Measurements from ENCODE around the gene DCLK2.

GRCh38 chr4:150065740-150066139 lies 12.5 kb upstream of the DCLK2 start:
- TF ChIP-seq CTCF (conservative IDR thresholded peaks at IDR 0.05; ENCODE audit: low read depth, low read length) = no peak
- TF ChIP-seq RAD21 (IDR thresholded peaks at IDR 0.05; ENCODE audit: low read length) = no peak
- no peak for TF ChIP-seq POLR2A (IDR thresholded peaks at IDR 0.05; ENCODE audit: low read depth, low read length)
- TF ChIP-seq MXI1 (IDR thresholded peaks at IDR 0.05; ENCODE audit: borderline replicate concordance, low read depth, low read length) = no peak
- TF ChIP-seq ELK1 (IDR thresholded peaks at IDR 0.05; ENCODE audit: borderline replicate concordance, low read depth, low read length) = no peak
- TF ChIP-seq RFX5 (IDR thresholded peaks at IDR 0.05; ENCODE audit: low read depth, low read length) = no peak
- no peak for TF ChIP-seq BHLHE40 (IDR thresholded peaks at IDR 0.05; ENCODE audit: low read depth, low read length)

Measured in IMR-90 (cell line).